Measurements from ENCODE around the gene FMO5. TPM values are rescaled to one million over a fixed set of nuclear protein-coding genes. Genes with fewer than 3 reads are reported as not detected.

FMO5 gene, protein sequence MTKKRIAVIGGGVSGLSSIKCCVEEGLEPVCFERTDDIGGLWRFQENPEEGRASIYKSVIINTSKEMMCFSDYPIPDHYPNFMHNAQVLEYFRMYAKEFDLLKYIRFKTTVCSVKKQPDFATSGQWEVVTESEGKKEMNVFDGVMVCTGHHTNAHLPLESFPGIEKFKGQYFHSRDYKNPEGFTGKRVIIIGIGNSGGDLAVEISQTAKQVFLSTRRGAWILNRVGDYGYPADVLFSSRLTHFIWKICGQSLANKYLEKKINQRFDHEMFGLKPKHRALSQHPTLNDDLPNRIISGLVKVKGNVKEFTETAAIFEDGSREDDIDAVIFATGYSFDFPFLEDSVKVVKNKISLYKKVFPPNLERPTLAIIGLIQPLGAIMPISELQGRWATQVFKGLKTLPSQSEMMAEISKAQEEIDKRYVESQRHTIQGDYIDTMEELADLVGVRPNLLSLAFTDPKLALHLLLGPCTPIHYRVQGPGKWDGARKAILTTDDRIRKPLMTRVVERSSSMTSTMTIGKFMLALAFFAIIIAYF
- 1 to 10 TPM; 2.1 to 3.9 (median 3.8) TPM for total RNA-seq

DNA sequence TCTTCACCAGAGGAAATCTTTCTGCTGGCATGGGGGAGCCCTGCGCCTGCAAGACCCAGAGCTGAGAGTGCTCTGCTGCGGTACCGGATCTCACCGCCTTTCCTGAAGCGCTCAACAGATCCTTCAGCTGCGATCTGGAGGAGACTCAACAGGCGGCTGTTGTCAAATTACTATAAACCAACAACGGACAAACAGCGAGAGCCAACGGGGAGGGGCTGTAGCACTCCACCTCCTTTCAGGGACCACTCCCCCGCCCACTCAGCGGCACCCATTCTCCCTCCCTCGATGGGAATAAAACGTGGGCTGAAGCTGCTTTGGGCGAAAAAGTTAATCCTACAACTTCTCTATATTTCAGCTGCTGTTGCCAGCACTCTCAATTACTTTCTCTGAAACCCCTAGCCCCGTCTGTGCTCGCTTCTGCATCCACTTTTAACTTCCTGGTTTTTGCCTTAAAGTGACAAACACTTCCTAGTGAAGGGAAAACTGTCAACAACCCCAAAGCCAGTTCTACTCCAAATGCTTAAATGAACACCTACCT, at the start of gene FMO5:
Gene FMO5, minus strand, starts transcription at position 147 of the 538 bp plus-strand sequence. CDS start 310 bp downstream, outside the sequence.
- Histone ChIP-seq H3K4me1 (no peaks in the 10 kb centered on the region), H3K27me3 (no peaks in the 10 kb centered on the region), H3K9me3 (no peaks in the 10 kb centered on the region), H3K4me3 (peak within 1 kb of the TSS; percentile 49 to 55), H3K27ac (peak within 1 kb of the TSS; percentile 82 to 87), H3K36me3 (no peaks in the 10 kb centered on the region)
- DNase-seq: peak; percentile 80 to 84
- TF ChIP-seq, protein P1, sequence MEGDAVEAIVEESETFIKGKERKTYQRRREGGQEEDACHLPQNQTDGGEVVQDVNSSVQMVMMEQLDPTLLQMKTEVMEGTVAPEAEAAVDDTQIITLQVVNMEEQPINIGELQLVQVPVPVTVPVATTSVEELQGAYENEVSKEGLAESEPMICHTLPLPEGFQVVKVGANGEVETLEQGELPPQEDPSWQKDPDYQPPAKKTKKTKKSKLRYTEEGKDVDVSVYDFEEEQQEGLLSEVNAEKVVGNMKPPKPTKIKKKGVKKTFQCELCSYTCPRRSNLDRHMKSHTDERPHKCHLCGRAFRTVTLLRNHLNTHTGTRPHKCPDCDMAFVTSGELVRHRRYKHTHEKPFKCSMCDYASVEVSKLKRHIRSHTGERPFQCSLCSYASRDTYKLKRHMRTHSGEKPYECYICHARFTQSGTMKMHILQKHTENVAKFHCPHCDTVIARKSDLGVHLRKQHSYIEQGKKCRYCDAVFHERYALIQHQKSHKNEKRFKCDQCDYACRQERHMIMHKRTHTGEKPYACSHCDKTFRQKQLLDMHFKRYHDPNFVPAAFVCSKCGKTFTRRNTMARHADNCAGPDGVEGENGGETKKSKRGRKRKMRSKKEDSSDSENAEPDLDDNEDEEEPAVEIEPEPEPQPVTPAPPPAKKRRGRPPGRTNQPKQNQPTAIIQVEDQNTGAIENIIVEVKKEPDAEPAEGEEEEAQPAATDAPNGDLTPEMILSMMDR (IDR thresholded peaks at IDR 0.05): peak in 3 of 4 experiments; percentile 28 to 63 (median 44)
- TF ChIP-seq POLR2A (IDR thresholded peaks at IDR 0.05): peak in 1 of 2 donors; percentile 28
- intact Hi-C loops (cut with DNase I; ENCODE audit: low total_unique reads): no loop called here

DNA sequence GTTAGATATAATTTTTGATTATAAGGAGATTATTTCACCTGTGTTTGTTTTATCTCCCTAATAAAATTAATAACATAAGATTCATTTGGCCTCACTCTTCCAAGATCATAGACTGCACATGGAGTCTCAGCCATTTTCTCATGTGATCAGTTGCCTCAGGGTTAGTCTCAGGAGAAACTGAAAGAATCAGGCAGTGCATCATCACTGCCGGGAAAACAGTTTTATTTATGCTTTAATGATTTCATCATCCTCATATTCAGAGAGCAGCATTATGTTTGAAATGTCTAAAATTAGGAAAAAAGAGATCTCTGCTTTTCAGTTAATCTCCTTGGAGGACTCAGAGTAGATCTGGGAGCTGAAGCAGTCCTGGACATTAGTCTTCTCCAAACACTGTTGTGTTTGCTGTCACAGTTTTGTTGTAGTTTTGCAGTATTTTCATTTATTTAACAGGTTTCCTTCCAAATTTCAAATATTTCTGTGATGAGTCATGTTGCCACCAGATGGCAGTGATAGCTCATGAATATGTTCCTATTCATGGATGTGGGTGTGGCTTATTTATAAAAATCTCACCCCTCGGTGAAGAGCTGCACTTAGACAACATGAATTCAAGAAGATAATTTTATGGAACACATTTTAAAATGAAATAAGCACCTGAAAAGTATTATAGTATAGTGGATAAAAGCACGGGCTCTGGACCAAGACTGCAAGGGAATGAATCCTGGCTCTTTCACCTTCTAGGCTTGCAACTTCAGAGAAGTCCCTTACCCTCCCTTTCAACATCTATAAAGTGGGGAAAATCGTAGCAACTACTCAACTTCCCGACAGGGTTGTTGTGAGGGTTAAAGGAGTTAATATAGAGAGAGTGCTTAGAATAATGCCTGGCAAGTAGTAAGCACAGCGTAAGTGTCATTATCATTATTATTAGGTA, 48.5 kb upstream of the FMO5 start:
- TF ChIP-seq POLR2A (IDR thresholded peaks at IDR 0.05): no peak
- TF ChIP-seq, protein P1 (IDR thresholded peaks at IDR 0.05): peak; percentile 46 to 65 (median 56)
- no peak overlapping the region for H3K4me3 ChIP-seq
- H3K27me3 ChIP-seq: no peaks in the 10 kb centered on the region
- no peaks in the 10 kb centered on the region for H3K36me3 ChIP-seq
- DNase-seq: peak in 1 of 2 donors; percentile 40
- no peaks in the 10 kb centered on the region for H3K9me3 ChIP-seq
- peak overlapping the region; percentile 75 to 77 for H3K27ac ChIP-seq
- H3K4me1 ChIP-seq: peaks cover 0 to 8% of the 10 kb centered on the region in 2 donors
- intact Hi-C loops (cut with DNase I; ENCODE audit: low total_unique reads): no loop called here

DNA sequence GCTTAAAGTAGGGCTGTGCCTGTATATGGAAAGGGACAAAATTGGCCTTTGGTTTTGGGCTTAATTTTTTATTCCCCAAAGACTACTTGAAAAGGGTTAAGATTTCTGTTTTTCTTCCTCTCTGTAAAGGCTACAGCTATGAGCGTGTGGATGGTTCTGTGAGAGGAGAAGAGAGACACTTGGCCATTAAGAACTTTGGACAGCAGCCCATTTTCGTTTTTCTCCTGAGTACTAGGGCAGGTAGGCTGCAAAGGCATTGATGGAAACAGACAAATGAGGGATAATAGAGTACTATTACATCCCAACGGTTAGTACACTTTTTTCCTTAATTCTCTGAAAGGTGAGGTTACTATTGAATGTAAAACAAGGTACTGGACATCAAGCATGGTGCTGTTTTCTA, 46.9 kb upstream of the FMO5 start:
- no peak for TF ChIP-seq POLR2A (IDR thresholded peaks at IDR 0.05)
- TF ChIP-seq, protein P1 (IDR thresholded peaks at IDR 0.05): no peak
- DNase-seq: no peak
- Histone ChIP-seq H3K4me3 (no peak overlapping the region), H3K27me3 (no peaks in the 10 kb centered on the region), H3K4me1 (peaks cover 0 to 8% of the 10 kb centered on the region in 2 donors), H3K27ac (peak overlapping the region; percentile 75 to 77), H3K9me3 (no peaks in the 10 kb centered on the region), H3K36me3 (no peaks in the 10 kb centered on the region)
- intact Hi-C loops (cut with DNase I; ENCODE audit: low total_unique reads): no loop called here

DNA sequence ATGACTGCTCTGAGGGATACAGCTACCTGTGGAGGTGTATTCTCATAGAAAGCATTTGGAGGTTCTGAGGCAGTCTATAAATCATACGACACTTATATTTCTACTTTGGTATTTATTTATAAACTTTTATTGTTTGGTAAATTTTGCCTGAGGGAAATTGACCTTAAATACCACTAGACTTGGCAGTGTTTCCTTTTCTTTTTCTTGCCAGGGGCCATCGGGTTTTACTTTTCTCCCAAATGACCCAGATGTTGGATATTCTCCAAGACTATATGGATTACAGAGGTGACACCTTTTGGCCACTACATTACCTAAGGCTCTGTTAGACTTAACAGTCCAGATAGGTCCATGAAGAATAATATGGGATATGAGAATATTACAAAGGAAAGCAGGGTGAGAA, 45.6 kb upstream of the FMO5 start:
- Histone ChIP-seq H3K36me3 (no peaks in the 10 kb centered on the region), H3K4me1 (peaks cover 0 to 8% of the 10 kb centered on the region in 2 donors), H3K27ac (no peak overlapping the region), H3K27me3 (no peaks in the 10 kb centered on the region), H3K9me3 (no peaks in the 10 kb centered on the region), H3K4me3 (no peak overlapping the region)
- no peak for DNase-seq
- intact Hi-C loops (cut with DNase I; ENCODE audit: low total_unique reads): no loop called here
- TF ChIP-seq POLR2A (IDR thresholded peaks at IDR 0.05): no peak
- TF ChIP-seq, protein P1 (IDR thresholded peaks at IDR 0.05): no peak
